ENCODE data around the gene FAM25G.
"Not testable (repeated sequence)": the region's sequence is repeated elsewhere in the genome, so short reads cannot be mapped to it uniquely, and the experiment has no call there.

FAM25G gene

GRCh38 chr10:47491600-47491999 lies at the start of gene FAM25G:
Gene FAM25G (minus strand): TSS chr10:47491700. CDS start chr10:47491674, 26 bp downstream.
- DNase-seq (ENCODE audit: low spot score): not testable (repeated sequence)

- DNase-seq (ENCODE audit: low spot score): not testable (repeated sequence)
Measured at GRCh38 chr10:47536430-47536829, 44.9 kb upstream of the FAM25G start.

- DNase-seq (ENCODE audit: low spot score): not testable (repeated sequence)
Measured at GRCh38 chr10:47523475-47523874, 32.0 kb upstream of the FAM25G start, which contains the start of gene AGAP9. Gene AGAP9 (minus strand): TSS chr10:47523638. CDS start chr10:47523526, 112 bp downstream.

- DNase-seq (ENCODE audit: low spot score): not testable (repeated sequence)
Measured at GRCh38 chr10:47502313-47502712, 10.8 kb upstream of the FAM25G start.

- not testable (repeated sequence) for DNase-seq (ENCODE audit: low spot score)
Measured at GRCh38 chr10:47494226-47494625, 2.7 kb upstream of the FAM25G start.

GRCh38 chr10:47489630-47490029 lies 1.9 kb downstream of the FAM25G start:
- DNase-seq (ENCODE audit: low spot score): not testable (repeated sequence)

GRCh38 chr10:47485943-47486342 lies 5.6 kb downstream of the FAM25G start:
- DNase-seq (ENCODE audit: low spot score): not testable (repeated sequence)

GRCh38 chr10:47484786-47485185 lies 6.7 kb downstream of the FAM25G start:
- not testable (repeated sequence) for DNase-seq (ENCODE audit: low spot score)

GRCh38 chr10:47483923-47484322 lies 7.6 kb downstream of the FAM25G start, which contains the start of gene ANXA8:
Gene ANXA8 (minus strand): TSS chr10:47484115. CDS start chr10:47483933, 182 bp downstream.
- DNase-seq (ENCODE audit: low spot score): not testable (repeated sequence)

GRCh38 chr10:47482367-47482766 lies 9.1 kb downstream of the FAM25G start:
- DNase-seq (ENCODE audit: low spot score): not testable (repeated sequence)

GRCh38 chr10:47481768-47482181 lies 9.7 kb downstream of the FAM25G start:
- not testable (repeated sequence) for DNase-seq (ENCODE audit: low spot score)

- not testable (repeated sequence) for DNase-seq (ENCODE audit: low spot score)
Measured at GRCh38 chr10:47481182-47481766, 10.2 kb downstream of the FAM25G start.

GRCh38 chr10:47480133-47480532 lies 11.4 kb downstream of the FAM25G start:
- not testable (repeated sequence) for DNase-seq (ENCODE audit: low spot score)

GRCh38 chr10:47478114-47478513 lies 13.4 kb downstream of the FAM25G start:
- not testable (repeated sequence) for DNase-seq (ENCODE audit: low spot score)

- DNase-seq (ENCODE audit: low spot score): not testable (repeated sequence)
Measured at GRCh38 chr10:47477078-47477477, 14.4 kb downstream of the FAM25G start.

GRCh38 chr10:47475101-47475500 lies 16.4 kb downstream of the FAM25G start:
- DNase-seq (ENCODE audit: low spot score): not testable (repeated sequence)

GRCh38 chr10:47473516-47473915 lies 18.0 kb downstream of the FAM25G start:
- not testable (repeated sequence) for DNase-seq (ENCODE audit: low spot score)

GRCh38 chr10:47472647-47473046 lies 18.9 kb downstream of the FAM25G start:
- not testable (repeated sequence) for DNase-seq (ENCODE audit: low spot score)

- not testable (repeated sequence) for DNase-seq (ENCODE audit: low spot score)
Measured at GRCh38 chr10:47472072-47472471, 19.4 kb downstream of the FAM25G start.

GRCh38 chr10:47468731-47469528 lies 22.6 kb downstream of the FAM25G start:
- not testable (repeated sequence) for DNase-seq (ENCODE audit: low spot score)

GRCh38 chr10:47467957-47468356 lies 23.5 kb downstream of the FAM25G start:
- DNase-seq (ENCODE audit: low spot score): not testable (repeated sequence)

GRCh38 chr10:47467458-47467857 lies 24.0 kb downstream of the FAM25G start:
- DNase-seq (ENCODE audit: low spot score): not testable (repeated sequence)

Data from NAMALWA (cell line).